MCF 10A (cell line): ENCODE data around the gene NTN1. TPM values are rescaled to one million over a fixed set of nuclear protein-coding genes. Genes with fewer than 3 reads are reported as not detected.
"Not testable (repeated sequence)": the region's sequence is repeated elsewhere in the genome, so short reads cannot be mapped to it uniquely, and the experiment has no call there.

ENCODE experiments used
- BruUV-seq: library from RNA; stranded (reverse); fragments of 400-500 nt; replicated peaks from 2 replicates; lab custom pipeline; 2021; lab: Mats Ljungman, UMichigan
- CTCF ChIA-PET: fragments of 300-600 bp; sonication (Branson Sonifier 250); formaldehyde crosslinking; extraction: SDS; loops from one replicate; lab custom pipeline; 2021; ENCODE audit warnings: antibody characterized with exemption, inconsistent platforms; lab: Yijun Ruan, JAX
- POLR2A ChIA-PET: fragments of 300-600, 350-650 bp; sonication (Branson Sonifier 250); formaldehyde crosslinking; extraction: SDS; loops from one replicate; lab custom pipeline; 2020; ENCODE audit warnings: antibody characterized with exemption, inconsistent platforms; lab: Yijun Ruan, JAX
- DNase-seq: peaks from one replicate; pipeline ENCODE4 v3.0.0-alpha.2; 2018; ENCODE audit not compliant: unreplicated experiment
- H3K27ac Mint-ChIP-seq: one replicate; pipeline ENCODE4 v1.8.0; 2022; ENCODE audit warnings: mild to moderate bottlenecking, low read depth, mixed read lengths; ENCODE audit not compliant: unreplicated experiment
- H3K27me3 Mint-ChIP-seq: one replicate; pipeline ENCODE4 v1.8.0; 2022; ENCODE audit warnings: mixed read lengths; ENCODE audit not compliant: insufficient read depth, unreplicated experiment
- H3K36me3 Mint-ChIP-seq: one replicate; pipeline ENCODE4 v1.8.0; 2022; ENCODE audit warnings: mild to moderate bottlenecking, moderate library complexity, mixed read lengths; ENCODE audit not compliant: insufficient read depth, unreplicated experiment
- H3K4me1 Mint-ChIP-seq: one replicate; pipeline ENCODE4 v1.8.0; 2022; ENCODE audit warnings: mixed read lengths; ENCODE audit not compliant: insufficient read depth, unreplicated experiment
- H3K4me3 Mint-ChIP-seq: one replicate; pipeline ENCODE4 v1.8.0; 2022; ENCODE audit warnings: mild to moderate bottlenecking, moderate library complexity, mixed read lengths; ENCODE audit not compliant: unreplicated experiment
- H3K9me3 Mint-ChIP-seq: one replicate; pipeline ENCODE4 v1.8.0; 2022; ENCODE audit warnings: mixed read lengths; ENCODE audit not compliant: unreplicated experiment
- CTCF ChIP-seq: fragments of 200-600 bp; IDR thresholded peaks from one replicate; pipeline ENCODE4 v1.8.0; 2022; ENCODE audit warnings: antibody characterized with exemption, mild to moderate bottlenecking; ENCODE audit not compliant: unreplicated experiment
- intact Hi-C: fragments of 100-400 bp; cut with micrococcal nuclease; formaldehyde crosslinking; loops from 2 replicates; pipeline ENCODE4 v1.14.1; 2022
- total RNA-seq: library from RNA; stranded (reverse); gene quantifications from 2 replicates; pipeline ENCODE4 v1.2.3, GENCODE V29; 2022

Gene NTN1
- total RNA-seq, 1 experiment from 2014 or later = 0.23 TPM

GRCh38 chr17:8986295-8986694 lies 35.0 kb upstream of the NTN1 start:
- Mint-ChIP-seq H3K36me3 (no peaks in the 10 kb centered on the region), H3K4me3 (no peak overlapping the region), H3K27me3 (no peaks in the 10 kb centered on the region), H3K27ac (no peak overlapping the region), H3K9me3 (peaks cover 15% of the 10 kb centered on the region), H3K4me1 (no peaks in the 10 kb centered on the region)
- intact Hi-C loops = no loop called here
- BruUV-seq = no TSS peak
- ChIA-PET POLR2A (no interaction called here), CTCF (interaction anchor here (0.9 to 1.7 kb wide), 2 partner anchors 536 to 796 kb away, joined by 3 to 7 read pairs; no protein-coding TSS in a partner anchor)
- no peak for TF ChIP-seq CTCF
- DNase-seq = no peak

DNA sequence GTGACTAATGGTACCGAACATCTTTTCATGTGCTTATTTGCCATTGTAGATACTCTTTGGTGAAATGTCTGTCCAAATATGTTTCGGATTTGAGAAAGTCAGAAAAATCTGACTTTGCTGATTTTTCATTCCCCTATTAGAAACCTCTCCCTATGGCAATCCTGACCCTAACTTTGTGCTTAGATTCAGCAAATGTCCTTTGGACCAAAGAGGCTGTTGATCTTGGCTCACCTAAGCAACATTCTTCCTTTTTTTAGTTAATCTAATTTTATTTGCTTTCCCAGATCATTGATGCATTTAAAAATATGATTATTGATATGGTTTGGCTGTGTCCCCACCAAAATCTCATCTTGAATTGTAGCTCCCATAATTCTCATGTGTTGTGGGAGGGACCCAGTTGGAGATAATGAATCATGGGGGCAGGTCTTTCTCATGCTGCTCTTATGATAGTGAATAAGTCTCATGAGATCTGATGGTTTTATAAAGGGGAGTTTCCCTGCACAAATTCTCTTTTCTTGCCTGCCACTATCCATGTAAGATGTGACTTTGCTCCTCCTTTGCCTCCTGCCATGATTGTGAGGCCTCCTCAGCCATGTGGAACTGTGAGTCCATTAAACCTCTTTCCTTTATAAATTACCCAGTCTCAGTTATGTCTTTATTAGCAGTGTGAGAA lies 32.9 kb upstream of the NTN1 start:
- H3K36me3 Mint-ChIP-seq, POLR2A ChIA-PET, H3K27me3 Mint-ChIP-seq, intact Hi-C loops, DNase-seq, H3K4me3 Mint-ChIP-seq, BruUV-seq, H3K4me1 Mint-ChIP-seq, H3K27ac Mint-ChIP-seq: not testable (repeated sequence)
- CTCF ChIA-PET = interaction anchor here (3.1 kb wide), 1 partner anchor 534 kb away, joined by 9 read pairs; no protein-coding TSS in a partner anchor
- peaks cover 15% of the 10 kb centered on the region for H3K9me3 Mint-ChIP-seq

- H3K27ac Mint-ChIP-seq = no peak overlapping the region
- BruUV-seq = no TSS peak
- POLR2A ChIA-PET = no interaction called here
- no peaks in the 10 kb centered on the region for H3K27me3 Mint-ChIP-seq
- peaks cover 5% of the 10 kb centered on the region for H3K4me1 Mint-ChIP-seq
- no peak overlapping the region for H3K4me3 Mint-ChIP-seq
- TF ChIP-seq CTCF = peak; percentile 47
- intact Hi-C loops = loop anchor here (1.0 to 10.0 kb wide), 3 partner anchors 393 to 773 kb away; no protein-coding TSS in a partner anchor
- H3K36me3 Mint-ChIP-seq = no peaks in the 10 kb centered on the region
- no peaks in the 10 kb centered on the region for H3K9me3 Mint-ChIP-seq
- CTCF ChIA-PET = interaction anchor here (0.6 to 3.1 kb wide), 14 partner anchors 31 to 972 kb away, joined by 3 to 11 read pairs (median 4); no protein-coding TSS in a partner anchor
- peak; percentile 63 for DNase-seq
Observed at GRCh38 chr17:8991514-8992285, 29.6 kb upstream of the NTN1 start.

DNA sequence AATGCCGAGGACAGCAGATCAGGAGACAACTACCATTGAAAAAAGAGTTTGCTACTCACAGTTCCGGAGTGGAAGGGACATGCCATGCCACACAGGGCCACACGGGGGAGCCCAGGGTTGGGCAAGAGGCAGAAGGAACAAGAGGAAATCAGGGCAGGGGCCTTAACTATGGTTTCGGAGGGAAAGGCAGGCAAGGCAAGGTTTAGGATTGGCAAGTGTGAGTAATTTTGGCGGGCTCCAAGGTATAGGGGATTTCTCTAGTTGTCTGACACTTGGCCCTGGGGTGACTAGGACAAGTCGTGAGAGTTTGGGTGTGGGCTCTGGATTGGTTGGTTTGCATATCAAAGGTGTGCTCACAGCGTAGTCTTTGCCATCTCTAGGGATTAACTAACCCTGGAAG lies 27.0 kb upstream of the NTN1 start:
- Mint-ChIP-seq H3K4me3 (no peak overlapping the region), H3K36me3 (no peaks in the 10 kb centered on the region), H3K9me3 (no peaks in the 10 kb centered on the region), H3K4me1 (peaks cover 5% of the 10 kb centered on the region), H3K27ac (no peak overlapping the region), H3K27me3 (no peaks in the 10 kb centered on the region)
- BruUV-seq = no TSS peak
- ChIA-PET CTCF (interaction anchor here (0.7 to 5.4 kb wide), 12 partner anchors 9 to 561 kb away, joined by 3 to 55 read pairs (median 4); no protein-coding TSS in a partner anchor), POLR2A (no interaction called here)
- peak; percentile 61 for DNase-seq
- intact Hi-C loops = loop anchor here (1.0 to 10.0 kb wide), 3 partner anchors 390 to 770 kb away; no protein-coding TSS in a partner anchor
- TF ChIP-seq CTCF = peak; percentile 75
